ENCODE measurements around the gene NAALADL2. TPM values are rescaled to one million over a fixed set of nuclear protein-coding genes. Genes with fewer than 3 reads are reported as not detected.

Gene NAALADL2
- total RNA-seq, 1 donor from 2014 or later = 11.5 TPM

DNA sequence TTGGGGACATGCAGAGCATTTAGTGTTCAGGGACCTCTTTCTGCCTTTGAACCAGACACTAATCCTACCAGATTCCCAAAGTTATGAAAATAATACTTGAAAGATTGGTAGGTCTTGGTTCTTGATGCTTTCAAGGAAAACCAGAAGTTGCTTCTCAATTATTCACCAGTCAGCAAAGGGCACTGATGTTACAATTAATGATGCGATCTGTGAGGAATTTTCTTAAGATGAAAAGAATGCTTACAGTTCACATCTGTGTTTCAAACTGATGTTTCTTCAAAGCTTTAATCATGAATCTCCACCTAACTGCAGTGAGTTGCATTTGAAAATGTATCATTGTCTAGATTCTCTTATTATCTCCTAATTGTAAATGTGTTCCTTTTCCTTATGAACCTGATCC, 161.0 kb downstream of the NAALADL2 start:
- H3K79me2 ChIP-seq (ENCODE audit: low read depth) = no peaks in the 10 kb centered on the region
- H3K9ac ChIP-seq = no peak overlapping the region
- Mint-ChIP-seq H3K27ac (no peak overlapping the region), H3K36me3 (no peaks in the 10 kb centered on the region), H3K4me3 (no peak overlapping the region), H3K9me3 (no peaks in the 10 kb centered on the region), H3K4me1 (no peaks in the 10 kb centered on the region), H3K27me3 (ENCODE audit: insufficient read depth, low read depth) (no peaks in the 10 kb centered on the region)
- no peaks in the 10 kb centered on the region for H3F3A ChIP-seq (ENCODE audit: low read depth)
- H3K9me3 ChIP-seq (ENCODE audit: low read depth) = no peaks in the 10 kb centered on the region
- no peak overlapping the region for H3K4me2 ChIP-seq
- no peaks in the 10 kb centered on the region for H4K20me1 ChIP-seq (ENCODE audit: low read depth)
- H3K27me3 ChIP-seq = no peaks in the 10 kb centered on the region
- no peak overlapping the region for H3K4me3 ChIP-seq
- no peak overlapping the region for H3K27ac ChIP-seq
- TF ChIP-seq EZH2 (IDR thresholded peaks at IDR 0.05) (no peak), EZH2phosphoT487 (IDR thresholded peaks at IDR 0.05) (no peak)
- TF ChIP-seq, protein P1, sequence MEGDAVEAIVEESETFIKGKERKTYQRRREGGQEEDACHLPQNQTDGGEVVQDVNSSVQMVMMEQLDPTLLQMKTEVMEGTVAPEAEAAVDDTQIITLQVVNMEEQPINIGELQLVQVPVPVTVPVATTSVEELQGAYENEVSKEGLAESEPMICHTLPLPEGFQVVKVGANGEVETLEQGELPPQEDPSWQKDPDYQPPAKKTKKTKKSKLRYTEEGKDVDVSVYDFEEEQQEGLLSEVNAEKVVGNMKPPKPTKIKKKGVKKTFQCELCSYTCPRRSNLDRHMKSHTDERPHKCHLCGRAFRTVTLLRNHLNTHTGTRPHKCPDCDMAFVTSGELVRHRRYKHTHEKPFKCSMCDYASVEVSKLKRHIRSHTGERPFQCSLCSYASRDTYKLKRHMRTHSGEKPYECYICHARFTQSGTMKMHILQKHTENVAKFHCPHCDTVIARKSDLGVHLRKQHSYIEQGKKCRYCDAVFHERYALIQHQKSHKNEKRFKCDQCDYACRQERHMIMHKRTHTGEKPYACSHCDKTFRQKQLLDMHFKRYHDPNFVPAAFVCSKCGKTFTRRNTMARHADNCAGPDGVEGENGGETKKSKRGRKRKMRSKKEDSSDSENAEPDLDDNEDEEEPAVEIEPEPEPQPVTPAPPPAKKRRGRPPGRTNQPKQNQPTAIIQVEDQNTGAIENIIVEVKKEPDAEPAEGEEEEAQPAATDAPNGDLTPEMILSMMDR (IDR thresholded peaks at IDR 0.05) = no peak
- no peaks in the 10 kb centered on the region for H3K36me3 ChIP-seq
- H2AFZ ChIP-seq (replicated peaks) = no peak overlapping the region
- DNase-seq (ENCODE audit: low spot score) = no peak
- H3K4me1 ChIP-seq = no peaks in the 10 kb centered on the region

DNA sequence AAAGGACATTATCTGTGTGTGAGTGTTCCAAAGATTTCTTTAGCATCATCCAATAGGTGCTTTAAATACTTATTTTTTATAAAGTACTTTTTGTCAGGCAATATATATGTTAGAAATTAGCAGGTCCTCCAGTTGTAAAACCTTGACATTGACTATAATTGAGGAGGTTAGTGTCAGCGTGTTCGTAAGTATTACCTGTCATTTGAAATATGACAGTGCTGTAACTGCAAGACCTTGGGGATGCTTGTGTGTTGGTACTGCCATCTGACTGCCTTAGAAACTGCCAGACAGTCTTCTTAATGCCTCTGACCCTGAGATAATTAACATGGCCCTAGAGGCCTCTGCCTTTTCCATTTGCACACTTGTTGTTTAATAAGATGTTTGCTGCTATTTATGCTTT, 170.7 kb downstream of the NAALADL2 start:
- Histone ChIP-seq H3K4me2 (no peak overlapping the region), H3K9me3 (ENCODE audit: low read depth) (no peaks in the 10 kb centered on the region), H3K27ac (no peak overlapping the region), H3K9ac (no peak overlapping the region), H3K4me3 (no peak overlapping the region), H3K79me2 (ENCODE audit: low read depth) (no peaks in the 10 kb centered on the region), H3K36me3 (no peaks in the 10 kb centered on the region), H4K20me1 (ENCODE audit: low read depth) (no peaks in the 10 kb centered on the region), H3F3A (ENCODE audit: low read depth) (no peaks in the 10 kb centered on the region), H2AFZ (replicated peaks) (no peak overlapping the region), H3K27me3 (no peaks in the 10 kb centered on the region), H3K4me1 (no peaks in the 10 kb centered on the region)
- Mint-ChIP-seq H3K36me3 (no peaks in the 10 kb centered on the region), H3K4me1 (no peaks in the 10 kb centered on the region), H3K27ac (no peak overlapping the region), H3K27me3 (ENCODE audit: insufficient read depth, low read depth) (no peaks in the 10 kb centered on the region), H3K9me3 (no peaks in the 10 kb centered on the region), H3K4me3 (no peak overlapping the region)
- DNase-seq (ENCODE audit: low spot score) = no peak
- TF ChIP-seq EZH2phosphoT487 (IDR thresholded peaks at IDR 0.05) (no peak), EZH2 (IDR thresholded peaks at IDR 0.05) (no peak)
- TF ChIP-seq, protein P1 (IDR thresholded peaks at IDR 0.05) = no peak

DNA sequence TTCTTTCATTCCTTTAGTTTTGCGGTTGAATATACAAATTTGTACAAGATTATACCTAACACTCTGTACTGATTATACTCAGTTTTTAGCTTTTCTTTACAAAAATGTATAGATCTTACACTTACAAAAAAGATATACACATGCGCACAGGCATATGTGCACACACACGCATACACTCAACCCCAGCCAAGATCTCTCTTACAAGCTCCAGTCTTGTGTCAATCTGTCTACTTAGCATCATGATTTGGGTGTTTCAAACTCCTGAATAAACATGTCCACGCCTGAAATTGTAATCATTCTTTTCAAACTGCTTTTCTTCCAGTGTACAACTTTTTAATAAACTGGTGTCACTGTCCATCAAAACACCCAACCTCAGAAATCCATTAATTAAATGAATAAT, 180.7 kb downstream of the NAALADL2 start:
- no peaks in the 10 kb centered on the region for H3F3A ChIP-seq (ENCODE audit: low read depth)
- no peak overlapping the region for H2AFZ ChIP-seq (replicated peaks)
- H3K27me3 Mint-ChIP-seq (ENCODE audit: insufficient read depth, low read depth) = no peaks in the 10 kb centered on the region
- H3K36me3 ChIP-seq = no peaks in the 10 kb centered on the region
- H3K36me3 Mint-ChIP-seq = no peaks in the 10 kb centered on the region
- no peak for DNase-seq (ENCODE audit: low spot score)
- no peaks in the 10 kb centered on the region for H4K20me1 ChIP-seq (ENCODE audit: low read depth)
- H3K4me3 Mint-ChIP-seq = no peak overlapping the region
- TF ChIP-seq, protein P1 (IDR thresholded peaks at IDR 0.05) = no peak
- TF ChIP-seq EZH2 (IDR thresholded peaks at IDR 0.05) (no peak), EZH2phosphoT487 (IDR thresholded peaks at IDR 0.05) (no peak)
- H3K4me2 ChIP-seq = no peak overlapping the region
- no peak overlapping the region for H3K4me3 ChIP-seq
- H3K9me3 ChIP-seq (ENCODE audit: low read depth) = no peaks in the 10 kb centered on the region
- no peaks in the 10 kb centered on the region for H3K4me1 Mint-ChIP-seq
- H3K9me3 Mint-ChIP-seq = no peaks in the 10 kb centered on the region
- H3K27ac ChIP-seq = no peak overlapping the region
- H3K4me1 ChIP-seq = no peaks in the 10 kb centered on the region
- no peak overlapping the region for H3K27ac Mint-ChIP-seq
- H3K79me2 ChIP-seq (ENCODE audit: low read depth) = no peaks in the 10 kb centered on the region
- H3K9ac ChIP-seq = no peak overlapping the region
- H3K27me3 ChIP-seq = no peaks in the 10 kb centered on the region

Measured in neural progenitor cell (in vitro differentiated cells).